ENCODE data around the gene ASIC3.

GRCh38 chr7:151031011-151031410 is 17.3 kb upstream of the ASIC3 start:
- TF ChIP-seq CTCF (IDR thresholded peaks at IDR 0.05; ENCODE audit: extremely low read depth in 1 of 2, insufficient read depth in 1 of 2, low read depth in 1 of 2, low read length in 2 of 2) (no peak), POLR2A (IDR thresholded peaks at IDR 0.05; ENCODE audit: low read depth, low read length) (no peak), GATA2 (IDR thresholded peaks at IDR 0.05; ENCODE audit: insufficient read depth, insufficient read length, low read depth, low read length) (no peak), MYC (IDR thresholded peaks at IDR 0.05; ENCODE audit: low read depth, low read length) (no peak)

Measured in endothelial cell of umbilical vein (primary cell).